Endodermal cell (in vitro differentiated cells): ENCODE results near the gene PDE4D. TPM values are rescaled to one million over a fixed set of nuclear protein-coding genes. Genes with fewer than 3 reads are reported as not detected.

ENCODE experiments used
- DNase-seq: peaks from one replicate; pipeline ENCODE4 v3.0.0-alpha.2; 2017
- H3K27ac ChIP-seq: 2 replicates; pipeline ENCODE4 v1.5.1; 2013; ENCODE audit warnings: mild to moderate bottlenecking, low read depth, low read length, moderate library complexity
- H3K27me3 ChIP-seq: 2 replicates; pipeline ENCODE4 v1.6.1; 2013; ENCODE audit warnings: mild to moderate bottlenecking, low read length, moderate library complexity; ENCODE audit not compliant: insufficient read depth, control insufficient read depth, poor library complexity, severe bottlenecking
- H3K36me3 ChIP-seq: 2 replicates; pipeline ENCODE4 v1.7.0; 2013; ENCODE audit warnings: mild to moderate bottlenecking, low read length, moderate library complexity; ENCODE audit not compliant: control insufficient read depth, insufficient read depth
- H3K4me1 ChIP-seq: one replicate; pipeline ENCODE4 v1.7.0; 2013; ENCODE audit warnings: low read length; ENCODE audit not compliant: control insufficient read depth, insufficient read depth
- H3K4me3 ChIP-seq: 2 replicates; pipeline ENCODE4 v1.5.1; 2013; ENCODE audit warnings: mild to moderate bottlenecking, low read length, moderate library complexity
- H3K9ac ChIP-seq: 2 replicates; pipeline ENCODE4 v1.6.1; 2013; ENCODE audit warnings: mild to moderate bottlenecking, low read length, moderate library complexity; ENCODE audit not compliant: poor library complexity, severe bottlenecking; ENCODE audit errors: extremely low read depth
- H3K9me3 ChIP-seq: 2 replicates; pipeline ENCODE4 v1.6.1; 2013; ENCODE audit warnings: mild to moderate bottlenecking, low read length, moderate library complexity; ENCODE audit not compliant: control insufficient read depth
- H3K27ac Mint-ChIP-seq: 2 replicates; pipeline ENCODE4 v1.8.0; 2020; ENCODE audit warnings: mixed read lengths
- H3K27me3 Mint-ChIP-seq: 2 replicates; pipeline ENCODE4 v1.8.0; 2021; ENCODE audit warnings: mild to moderate bottlenecking, mixed read lengths; ENCODE audit not compliant: insufficient read depth
- H3K36me3 Mint-ChIP-seq: 2 replicates; pipeline ENCODE4 v1.8.0; 2020; ENCODE audit warnings: low read depth, mixed read lengths
- H3K4me1 Mint-ChIP-seq: 2 replicates; pipeline ENCODE4 v1.8.0; 2020; ENCODE audit warnings: mixed read lengths
- H3K4me3 Mint-ChIP-seq: 2 replicates; pipeline ENCODE4 v1.8.0; 2020; ENCODE audit warnings: mild to moderate bottlenecking, moderate library complexity, mixed read lengths
- H3K9me3 Mint-ChIP-seq: 2 replicates; pipeline ENCODE4 v1.8.0; 2020; ENCODE audit warnings: mild to moderate bottlenecking, mixed read lengths
- WGBS, 2 experiments: methylation state at CpG; one replicate each; pipeline versions ENCODE4 v1.1.5 to v1.1.7; 2013; ENCODE audit warnings: missing lambda C conversion rate in 2 of 2, mixed read lengths in 1 of 2; ENCODE audit not compliant: insufficient coverage in 1 of 2, insufficient read length in 1 of 2; 5-methylcytosine and 5-hydroxymethylcytosine counted together
- total RNA-seq, 2 donors: library from RNA; stranded (reverse); fragmentation: NEBNext Ultra II Directional in 1 of 2; extraction: Animal tissue kit (Norgen Biotek cat#: 25700) in 1 of 2; gene quantifications; 2 replicates in 1 of 2; 3 replicates in 1 of 2; pipeline ENCODE4 v1.2.1, GENCODE V29; 2021
- TF ChIP-seq, protein P1 (sequence below): fragments of 200-600 bp; sonication (generic); conservative IDR thresholded peaks from 2 replicates; pipeline ENCODE4 v1.5.0; 2021; ENCODE audit warnings: antibody characterized with exemption, mild to moderate bottlenecking

PDE4D gene
- total RNA-seq, 2 donors from 2014 or later: 9.2 to 11.4 TPM

GRCh38 chr5:58930520-58930919 lies 963.0 kb downstream of the PDE4D start:
- Mint-ChIP-seq H3K36me3 (no peaks in the 10 kb centered on the region), H3K27ac (no peak overlapping the region), H3K27me3 (no peaks in the 10 kb centered on the region), H3K4me3 (no peak overlapping the region), H3K4me1 (peaks cover 38% of the 10 kb centered on the region), H3K9me3 (no peaks in the 10 kb centered on the region)
- Histone ChIP-seq H3K9me3 (no peaks in the 10 kb centered on the region), H3K27ac (no peak overlapping the region), H3K9ac (no peak overlapping the region), H3K36me3 (no peaks in the 10 kb centered on the region), H3K4me1 (peaks cover 5% of the 10 kb centered on the region), H3K27me3 (no peaks in the 10 kb centered on the region), H3K4me3 (no peak overlapping the region)
- WGBS, 2 experiments: 90 to 91% methylated on average over 3 of the region's 3 CpGs
- TF ChIP-seq, protein P1, sequence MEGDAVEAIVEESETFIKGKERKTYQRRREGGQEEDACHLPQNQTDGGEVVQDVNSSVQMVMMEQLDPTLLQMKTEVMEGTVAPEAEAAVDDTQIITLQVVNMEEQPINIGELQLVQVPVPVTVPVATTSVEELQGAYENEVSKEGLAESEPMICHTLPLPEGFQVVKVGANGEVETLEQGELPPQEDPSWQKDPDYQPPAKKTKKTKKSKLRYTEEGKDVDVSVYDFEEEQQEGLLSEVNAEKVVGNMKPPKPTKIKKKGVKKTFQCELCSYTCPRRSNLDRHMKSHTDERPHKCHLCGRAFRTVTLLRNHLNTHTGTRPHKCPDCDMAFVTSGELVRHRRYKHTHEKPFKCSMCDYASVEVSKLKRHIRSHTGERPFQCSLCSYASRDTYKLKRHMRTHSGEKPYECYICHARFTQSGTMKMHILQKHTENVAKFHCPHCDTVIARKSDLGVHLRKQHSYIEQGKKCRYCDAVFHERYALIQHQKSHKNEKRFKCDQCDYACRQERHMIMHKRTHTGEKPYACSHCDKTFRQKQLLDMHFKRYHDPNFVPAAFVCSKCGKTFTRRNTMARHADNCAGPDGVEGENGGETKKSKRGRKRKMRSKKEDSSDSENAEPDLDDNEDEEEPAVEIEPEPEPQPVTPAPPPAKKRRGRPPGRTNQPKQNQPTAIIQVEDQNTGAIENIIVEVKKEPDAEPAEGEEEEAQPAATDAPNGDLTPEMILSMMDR: no peak
- no peak for DNase-seq

- H3K27me3 Mint-ChIP-seq: no peaks in the 10 kb centered on the region
- H3K27ac Mint-ChIP-seq: no peak overlapping the region
- TF ChIP-seq, protein P1: no peak
- Histone ChIP-seq H3K4me3 (no peak overlapping the region), H3K4me1 (peaks cover 5% of the 10 kb centered on the region), H3K9me3 (no peaks in the 10 kb centered on the region), H3K27me3 (no peaks in the 10 kb centered on the region), H3K36me3 (no peaks in the 10 kb centered on the region), H3K9ac (no peak overlapping the region), H3K27ac (no peak overlapping the region)
- no peaks in the 10 kb centered on the region for H3K36me3 Mint-ChIP-seq
- H3K4me3 Mint-ChIP-seq: no peak overlapping the region
- 91 to 100% methylated on average over 1 of the region's 1 CpG for WGBS, 2 experiments
- H3K4me1 Mint-ChIP-seq: peaks cover 38% of the 10 kb centered on the region
- H3K9me3 Mint-ChIP-seq: no peaks in the 10 kb centered on the region
- no peak for DNase-seq
These were observed 963.8 kb downstream of the PDE4D start for GRCh38 chr5:58929726-58930125.

GRCh38 chr5:58927938-58928337 lies 965.6 kb downstream of the PDE4D start:
- Histone ChIP-seq H3K4me3 (no peak overlapping the region), H3K9ac (no peak overlapping the region), H3K36me3 (no peaks in the 10 kb centered on the region), H3K27me3 (no peaks in the 10 kb centered on the region), H3K27ac (no peak overlapping the region), H3K9me3 (no peaks in the 10 kb centered on the region), H3K4me1 (peaks cover 5% of the 10 kb centered on the region)
- Mint-ChIP-seq H3K4me1 (peaks cover 42% of the 10 kb centered on the region), H3K36me3 (no peaks in the 10 kb centered on the region), H3K4me3 (no peak overlapping the region), H3K9me3 (no peaks in the 10 kb centered on the region), H3K27ac (no peak overlapping the region), H3K27me3 (no peaks in the 10 kb centered on the region)
- 89% methylated on average over 2 of the region's 2 CpGs; no CpG with 5 or more reads in 1 of the 2 experiments for WGBS, 2 experiments
- no peak for DNase-seq
- TF ChIP-seq, protein P1: no peak
